ENCODE data around the gene ATP5IF1. TPM values are rescaled to one million over a fixed set of nuclear protein-coding genes. Genes with fewer than 3 reads are reported as not detected.
A peak's percentile ranks its signal among the peaks of the same experiment; 100 is the strongest.

Gene ATP5IF1
- total RNA-seq, 4 donors from 2014 or later: 131 to 503 (median 344) TPM

DNA sequence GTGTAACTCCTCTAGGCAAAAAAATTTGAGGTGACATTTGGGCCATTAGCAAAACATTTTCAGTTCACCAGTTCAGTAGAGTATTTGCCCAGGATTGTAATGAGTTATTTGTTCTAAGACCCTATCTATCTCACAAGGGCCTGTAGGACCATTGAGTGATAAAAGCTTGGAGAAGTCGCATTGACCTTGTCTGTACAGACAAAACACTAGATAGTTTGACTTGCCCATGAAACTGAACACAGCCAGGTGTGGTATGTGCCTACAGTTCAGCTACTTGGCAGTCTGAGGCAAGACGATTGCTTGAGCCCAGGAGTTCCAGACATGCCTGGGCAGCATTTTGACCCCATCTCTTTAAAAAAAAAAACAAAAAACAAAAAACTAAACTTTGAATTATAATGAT, 3.1 kb downstream of the ATP5IF1 start:
- Histone ChIP-seq H3K27ac (no peak overlapping the region), H3K4me1 (peaks cover 6 to 46% (median 29%) of the 10 kb centered on the region in 4 donors), H3K27me3 (no peaks in the 10 kb centered on the region), H3K9me3 (no peaks in the 10 kb centered on the region), H3K36me3 (no peaks in the 10 kb centered on the region), H3K4me3 (no peak overlapping the region)
- intact Hi-C loops (cut with DNase I; ENCODE audit: low total_unique reads) (no loop called here), in situ Hi-C loops (cut with MboI; ENCODE audit: low pct_ligation_motif_present in 1 of 4, low pct_unique_long_range_greater_than_20kb in 1 of 4, low sequenced_read_pairs in 3 of 4) (loop anchor here in 1 of 4 donors (25.0 kb wide), 1 partner anchor 273 kb away; the partner anchor contains the start of gene RCC1)
- DNase-seq: no peak
- 74% methylated on average over 2 of the region's 2 CpGs; no CpG with 5 or more reads in 1 of the 2 donors for WGBS, 2 donors (ENCODE audit: low coverage in 1 of 2)
- TF ChIP-seq POLR2A (IDR thresholded peaks at IDR 0.05) (no peak), CTCF (IDR thresholded peaks at IDR 0.05) (no peak), EP300 (IDR thresholded peaks at IDR 0.05; ENCODE audit: low read depth) (no peak), POLR2AphosphoS5 (IDR thresholded peaks at IDR 0.05) (no peak)

DNA sequence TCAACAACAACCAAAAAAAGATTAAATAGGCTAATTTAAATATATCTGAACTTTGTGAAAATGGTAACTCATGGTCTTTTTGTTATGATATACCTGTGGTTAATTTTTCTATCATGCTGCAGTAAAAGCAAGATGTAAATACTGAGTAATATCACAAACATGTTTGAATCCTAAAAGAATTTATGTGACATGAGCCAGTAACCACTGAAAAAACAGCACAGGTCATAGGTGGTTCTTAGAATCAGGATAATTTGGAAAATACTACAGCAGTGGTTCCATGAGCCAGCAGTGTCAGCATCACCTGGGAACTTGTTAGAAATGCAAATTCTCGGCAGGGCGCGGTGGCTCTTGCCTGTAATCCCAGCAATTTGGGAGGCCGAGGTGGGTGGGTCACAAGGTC, 4.1 kb downstream of the ATP5IF1 start:
- intact Hi-C loops (cut with DNase I; ENCODE audit: low total_unique reads) (no loop called here), in situ Hi-C loops (cut with MboI; ENCODE audit: low pct_ligation_motif_present in 1 of 4, low pct_unique_long_range_greater_than_20kb in 1 of 4, low sequenced_read_pairs in 3 of 4) (loop anchor here in 1 of 4 donors (25.0 kb wide), 1 partner anchor 272 kb away; the partner anchor contains the start of gene RCC1)
- Histone ChIP-seq H3K4me1 (peaks cover 14 to 53% (median 33%) of the 10 kb centered on the region in 4 donors), H3K27me3 (no peaks in the 10 kb centered on the region), H3K36me3 (no peaks in the 10 kb centered on the region), H3K27ac (no peak overlapping the region), H3K4me3 (no peak overlapping the region), H3K9me3 (no peaks in the 10 kb centered on the region)
- DNase-seq: no peak
- no peak for TF ChIP-seq POLR2AphosphoS5 (IDR thresholded peaks at IDR 0.05)
- no peak for TF ChIP-seq CTCF (IDR thresholded peaks at IDR 0.05)
- no peak for TF ChIP-seq POLR2A (IDR thresholded peaks at IDR 0.05)
- no peak for TF ChIP-seq EP300 (IDR thresholded peaks at IDR 0.05; ENCODE audit: low read depth)
- 94% methylated on average over 4 of the region's 4 CpGs; no CpG with 5 or more reads in 1 of the 2 donors for WGBS, 2 donors (ENCODE audit: low coverage in 1 of 2)

- TF ChIP-seq EP300 (IDR thresholded peaks at IDR 0.05; ENCODE audit: low read depth) (no peak), POLR2A (IDR thresholded peaks at IDR 0.05) (no peak), CTCF (IDR thresholded peaks at IDR 0.05) (no peak), POLR2AphosphoS5 (IDR thresholded peaks at IDR 0.05) (no peak)
- Histone ChIP-seq H3K36me3 (no peaks in the 10 kb centered on the region), H3K4me1 (peaks cover 14 to 62% (median 35%) of the 10 kb centered on the region in 4 donors), H3K4me3 (no peak overlapping the region), H3K9me3 (no peaks in the 10 kb centered on the region), H3K27me3 (no peaks in the 10 kb centered on the region), H3K27ac (no peak overlapping the region)
- in situ Hi-C loops (cut with MboI; ENCODE audit: low pct_ligation_motif_present in 1 of 4, low pct_unique_long_range_greater_than_20kb in 1 of 4, low sequenced_read_pairs in 3 of 4) (loop anchor here in 1 of 4 donors (25.0 kb wide), 1 partner anchor 271 kb away; the partner anchor contains the start of gene RCC1), intact Hi-C loops (cut with DNase I; ENCODE audit: low total_unique reads) (no loop called here)
- DNase-seq: no peak
- 81 to 90% methylated on average over 2 to 10 of the region's 10 CpGs for WGBS, 2 donors (ENCODE audit: low coverage in 1 of 2)
Measured at GRCh38 chr1:28241638-28242241, 5.8 kb downstream of the ATP5IF1 start.

DNA sequence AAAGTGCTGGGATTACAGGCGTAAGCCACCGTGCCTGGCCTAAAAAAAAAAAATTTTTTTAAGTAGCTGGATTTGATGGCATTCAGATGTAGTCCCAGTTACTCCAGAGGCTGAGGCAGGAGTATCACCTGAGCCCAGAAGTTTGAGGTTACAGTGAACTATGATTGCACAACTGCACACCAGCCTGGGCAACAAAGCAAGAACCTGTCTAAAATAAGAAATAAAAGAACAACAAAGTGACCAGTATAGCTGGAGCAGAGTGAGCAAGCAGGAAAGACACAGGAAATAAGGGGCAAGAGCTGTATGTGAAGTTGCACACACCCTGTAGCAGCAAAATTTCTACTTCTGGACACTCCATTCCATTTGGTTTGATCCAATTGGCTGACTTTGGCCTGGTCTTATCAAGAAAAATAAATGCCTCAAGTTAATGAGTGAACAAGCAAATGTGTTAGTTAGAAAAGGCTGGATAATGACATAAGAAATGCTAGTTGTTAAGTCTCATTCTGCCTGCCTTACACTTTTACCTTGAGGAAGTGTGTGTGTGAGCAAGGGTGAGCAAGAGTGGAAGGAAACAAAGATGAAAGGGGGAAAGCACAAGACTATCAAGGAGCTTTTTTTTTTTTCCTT, 7.9 kb downstream of the ATP5IF1 start:
- Histone ChIP-seq H3K4me1 (peaks cover 22 to 61% (median 36%) of the 10 kb centered on the region in 4 donors), H3K9me3 (no peaks in the 10 kb centered on the region), H3K27me3 (no peaks in the 10 kb centered on the region), H3K27ac (peak overlapping the region; percentile 89 to 95 (median 91)), H3K4me3 (no peak overlapping the region), H3K36me3 (no peaks in the 10 kb centered on the region)
- intact Hi-C loops (cut with DNase I; ENCODE audit: low total_unique reads) (no loop called here), in situ Hi-C loops (cut with MboI; ENCODE audit: low pct_ligation_motif_present in 1 of 4, low pct_unique_long_range_greater_than_20kb in 1 of 4, low sequenced_read_pairs in 3 of 4) (loop anchor here in 1 of 4 donors (25.0 kb wide), 1 partner anchor 269 kb away; the partner anchor contains the start of gene RCC1)
- WGBS, 2 donors (ENCODE audit: low coverage in 1 of 2): 68 to 86% methylated on average over 2 of the region's 2 CpGs
- TF ChIP-seq POLR2AphosphoS5 (IDR thresholded peaks at IDR 0.05): peak in 2 of 3 donors; percentile 23 to 28
- TF ChIP-seq EP300 (IDR thresholded peaks at IDR 0.05; ENCODE audit: low read depth): no peak
- DNase-seq: peak; percentile 25

All from transverse colon (tissue), 4 donors.